Glomerular endothelial cell (primary cell): Measurements from ENCODE around the gene DIAPH1. TPM values are rescaled to one million over a fixed set of nuclear protein-coding genes. Genes with fewer than 3 reads are reported as not detected.

Experiments used
- DNase-seq: peaks from one replicate; pipeline ENCODE4 v3.0.0-alpha.2; 2011; ENCODE audit warnings: low read depth, low spot score; ENCODE audit errors: extremely low read depth
- total RNA-seq: library from RNA; depleted of rRNA; stranded (reverse); fragments of >200 nt; gene quantifications from 2 replicates; pipeline ENCODE4 v1.2.3, GENCODE V29; 2015

The DIAPH1 gene
- total RNA-seq, 1 donor from 2014 or later, result 94.1 TPM

DNA sequence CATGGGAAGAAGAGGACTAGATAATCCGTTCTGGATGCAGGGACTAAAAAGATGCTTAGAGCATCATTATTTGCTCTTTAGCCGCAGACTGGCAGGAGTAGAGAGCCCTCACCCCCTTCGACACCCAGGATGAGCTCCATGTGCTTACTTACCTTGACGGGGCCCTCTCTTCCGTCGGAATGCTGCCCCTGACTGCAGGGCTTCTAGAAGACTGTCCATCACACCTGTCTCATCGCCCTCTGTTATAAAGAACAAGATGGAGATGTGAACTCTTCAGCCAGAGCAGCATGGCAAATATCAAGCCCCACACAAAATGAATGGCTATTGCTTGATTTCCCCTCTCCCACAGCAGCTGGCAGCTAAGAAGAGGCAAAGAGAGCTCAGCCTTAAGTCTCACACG is 94.8 kb downstream of the DIAPH1 start:
- no peak for DNase-seq

DNA sequence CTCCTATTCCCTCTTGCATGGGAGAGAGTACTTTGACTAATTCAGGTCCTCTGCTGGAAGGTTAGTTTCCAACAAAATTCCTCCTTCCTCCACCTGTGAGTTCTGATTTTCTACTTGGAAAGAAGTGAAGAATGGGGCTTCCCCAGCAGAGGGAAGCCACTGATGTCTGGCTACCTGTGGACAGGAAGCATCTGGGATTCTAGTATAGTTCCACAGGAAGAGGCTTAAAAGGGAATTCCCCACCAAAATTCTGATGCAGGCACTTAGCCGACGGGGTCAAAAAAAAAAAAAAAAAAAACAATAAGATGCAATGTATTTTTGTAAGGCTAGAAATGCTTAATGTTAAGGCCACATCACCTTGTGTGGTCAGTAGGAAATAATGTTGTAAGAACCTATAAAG is 96.5 kb downstream of the DIAPH1 start:
- no peak for DNase-seq

DNA sequence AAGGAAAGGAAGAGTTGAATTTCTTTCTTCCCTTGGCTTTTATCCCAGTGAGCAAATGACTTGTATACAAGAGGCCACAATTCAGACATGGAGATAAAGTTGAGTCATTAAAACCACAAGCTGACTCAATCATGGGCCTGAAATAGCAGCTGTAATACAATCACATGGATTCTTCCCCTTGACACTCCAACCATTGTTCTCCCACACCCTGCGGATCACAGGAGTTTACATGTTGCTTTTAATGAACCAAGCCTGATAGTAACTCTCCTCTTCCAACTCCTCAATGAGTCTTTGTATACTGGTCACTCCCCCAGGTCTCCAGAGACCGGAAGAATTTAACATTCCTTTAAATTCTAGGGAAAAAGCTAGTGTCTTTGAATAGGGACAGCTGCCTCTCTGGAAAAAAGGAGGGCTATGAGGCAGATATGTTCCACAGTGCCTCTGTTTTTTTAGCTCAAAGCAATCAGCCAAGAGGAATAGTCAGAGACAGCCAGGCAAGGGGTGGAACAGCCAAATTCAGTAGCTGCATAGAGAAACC is 97.5 kb downstream of the DIAPH1 start:
- DNase-seq, result peak; percentile 87

DNA sequence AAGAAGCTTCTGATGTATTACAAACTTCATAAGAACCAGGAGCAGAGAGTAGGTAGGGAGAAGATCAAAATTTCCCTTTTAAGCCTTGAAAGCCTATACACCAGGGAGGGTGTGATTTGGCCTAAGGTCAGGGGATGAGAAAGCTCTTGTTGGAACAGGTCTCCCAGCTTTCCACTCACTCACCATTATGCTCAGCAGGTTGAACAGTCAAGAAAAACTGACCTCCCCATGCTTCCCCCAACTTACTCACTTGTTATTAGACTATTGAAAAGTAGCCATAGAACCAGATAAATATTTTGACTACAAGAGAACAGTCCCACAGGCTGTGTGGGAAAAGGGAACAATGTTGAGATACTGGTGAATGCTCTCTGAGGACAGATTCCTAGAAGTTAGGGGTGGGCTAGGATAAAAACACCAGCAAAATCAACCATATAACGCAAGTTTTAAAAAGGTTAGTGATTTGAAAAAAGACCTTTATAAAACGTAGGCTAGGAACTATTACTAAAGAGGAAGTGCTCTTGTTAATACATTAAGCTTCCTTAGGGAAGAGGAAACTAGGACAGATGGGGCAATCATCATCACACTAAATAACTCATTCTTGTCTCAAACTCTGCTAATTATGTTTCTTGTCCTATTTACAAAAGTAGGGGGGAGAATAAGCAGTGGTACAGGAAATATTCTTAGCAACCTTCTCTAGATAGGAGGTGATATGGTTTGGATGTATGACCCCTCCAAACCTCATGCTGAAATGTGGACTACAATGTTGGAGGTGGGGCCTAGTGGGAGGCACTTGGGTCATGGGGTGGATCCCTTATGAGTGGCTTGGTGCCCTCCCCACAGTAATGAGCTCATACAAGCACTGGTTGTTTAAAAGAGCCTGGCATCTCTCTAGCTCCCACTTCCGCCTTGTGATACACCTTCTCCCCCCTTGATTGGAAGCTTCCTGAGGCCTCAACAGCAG is 98.9 kb downstream of the DIAPH1 start:
- DNase-seq, result no peak

DNA sequence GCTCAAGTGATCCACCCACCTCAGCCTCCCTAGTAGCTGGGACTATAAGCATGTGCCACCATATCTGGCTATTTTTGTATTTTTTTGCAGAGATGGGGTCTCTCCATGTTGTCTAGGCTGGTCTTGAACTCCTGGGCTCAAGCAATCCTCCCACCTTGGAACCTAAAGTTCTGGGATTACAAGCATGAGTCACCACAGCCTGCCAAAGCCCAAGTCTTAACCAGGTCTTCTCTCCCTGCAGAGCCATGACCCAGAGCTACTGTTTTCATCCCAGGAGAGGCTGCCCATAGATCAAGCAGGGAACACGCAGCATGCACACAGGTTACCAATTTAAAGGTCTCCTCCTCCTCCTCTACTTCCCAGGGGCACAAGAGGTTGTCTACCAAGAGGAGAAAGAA is 100.2 kb downstream of the DIAPH1 start:
- DNase-seq, result no peak

DNA sequence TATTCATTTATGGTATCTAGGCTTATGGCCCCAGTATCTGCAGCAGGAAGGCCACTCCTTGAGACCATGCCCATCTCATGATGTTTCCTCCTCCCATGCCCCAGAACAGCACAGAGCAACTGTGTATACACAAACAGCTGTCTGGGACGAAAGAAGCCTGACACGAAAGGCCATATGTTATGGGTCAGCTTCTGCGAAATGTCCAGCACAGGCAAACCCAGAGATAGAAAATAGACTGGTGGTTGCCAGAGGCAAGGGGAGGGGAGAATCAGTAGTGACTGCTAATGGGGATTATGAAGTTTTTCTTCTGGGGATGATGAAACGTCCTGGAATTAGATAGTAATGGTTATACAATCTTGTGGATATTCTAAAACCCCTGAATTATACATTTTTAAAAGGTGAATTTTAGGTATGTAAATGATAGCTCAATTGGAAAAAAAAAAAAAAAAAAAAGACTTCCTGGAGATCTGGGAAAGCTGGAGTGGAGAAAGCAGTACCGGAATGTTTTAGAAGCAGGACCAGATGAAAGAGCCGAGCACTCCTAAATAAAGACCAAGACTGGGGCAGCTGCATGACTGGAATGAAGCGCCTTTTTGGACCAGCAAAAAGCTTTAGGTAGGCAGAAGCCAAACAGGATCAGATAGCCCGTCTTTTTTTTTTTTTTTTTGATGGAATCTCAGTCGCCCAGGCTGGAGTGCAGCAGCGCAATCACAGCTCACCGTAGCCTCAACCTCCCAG is 100.8 kb downstream of the DIAPH1 start:
- no peak for DNase-seq

DNA sequence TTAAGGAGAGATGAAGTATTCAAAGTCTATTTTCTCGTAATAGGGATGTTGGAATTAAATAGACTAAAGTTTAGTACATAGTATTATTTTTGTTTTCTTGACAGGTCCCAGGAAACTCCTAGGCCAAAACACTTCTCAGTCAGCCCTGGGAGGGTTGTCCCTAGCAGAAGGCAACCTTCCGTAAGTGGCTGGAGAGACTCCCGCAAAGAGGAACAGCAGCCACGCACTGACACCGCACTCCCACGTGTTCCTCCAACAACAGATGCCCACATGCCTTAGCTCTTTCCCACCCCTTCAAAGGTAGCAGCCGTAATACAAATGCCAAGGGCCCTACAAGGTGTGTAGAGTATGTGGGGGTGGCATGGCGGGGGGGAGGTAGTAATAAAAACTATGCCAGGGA is 101.5 kb downstream of the DIAPH1 start:
- DNase-seq, result no peak

DNA sequence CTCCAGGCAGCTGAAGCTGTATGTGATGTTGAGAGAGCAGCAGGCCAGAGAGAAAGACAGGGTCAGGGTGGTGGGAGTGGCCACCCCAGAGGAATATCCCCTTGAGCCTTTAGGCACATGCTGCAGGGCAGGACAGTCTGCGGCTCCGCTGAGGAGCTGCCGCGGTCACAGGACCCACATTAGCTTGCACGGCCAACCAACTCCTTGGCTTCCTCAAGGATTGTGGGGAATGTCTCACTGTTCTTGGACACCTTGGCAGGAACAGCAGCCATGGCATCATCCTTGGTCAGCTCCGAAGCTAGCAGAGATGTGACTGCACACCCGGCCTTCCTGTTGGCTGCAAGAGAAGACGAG is 102.2 kb downstream of the DIAPH1 start:
- no peak for DNase-seq

DNA sequence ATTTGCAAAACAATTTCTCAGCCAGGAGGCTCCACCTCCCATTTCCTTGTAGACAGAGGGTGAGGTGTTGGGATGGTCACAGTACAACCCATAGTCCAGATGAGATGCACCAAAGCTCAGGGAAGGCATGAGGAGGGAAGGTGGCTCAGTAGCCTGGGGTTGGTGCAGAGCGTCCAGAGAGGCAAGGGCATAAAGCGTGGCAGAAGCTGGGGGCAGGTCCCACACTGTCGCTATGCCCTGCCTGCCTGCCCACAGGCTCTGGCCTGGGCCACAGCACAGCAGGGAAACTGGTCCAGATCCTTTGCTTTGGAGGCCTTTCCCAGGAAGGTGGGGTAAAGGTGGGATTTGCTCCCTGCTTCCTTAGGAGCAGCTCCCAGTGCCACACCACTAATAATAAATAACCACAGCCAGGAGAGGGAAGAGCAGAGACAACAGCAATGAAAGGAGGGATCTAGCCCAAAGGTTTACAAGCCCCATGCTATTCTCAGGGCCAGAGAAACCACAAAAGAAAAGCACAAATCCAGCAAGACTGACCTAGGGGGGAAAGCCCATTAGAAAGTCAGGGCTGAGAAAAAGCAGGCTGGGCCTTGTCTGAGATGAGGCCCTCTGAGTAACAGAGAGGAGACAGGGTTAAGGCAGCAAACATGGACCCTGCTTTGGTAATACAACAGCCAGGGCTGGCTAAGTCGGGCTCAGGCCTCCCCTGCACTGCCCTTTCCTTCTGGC is 102.7 kb downstream of the DIAPH1 start:
- DNase-seq, result no peak

DNA sequence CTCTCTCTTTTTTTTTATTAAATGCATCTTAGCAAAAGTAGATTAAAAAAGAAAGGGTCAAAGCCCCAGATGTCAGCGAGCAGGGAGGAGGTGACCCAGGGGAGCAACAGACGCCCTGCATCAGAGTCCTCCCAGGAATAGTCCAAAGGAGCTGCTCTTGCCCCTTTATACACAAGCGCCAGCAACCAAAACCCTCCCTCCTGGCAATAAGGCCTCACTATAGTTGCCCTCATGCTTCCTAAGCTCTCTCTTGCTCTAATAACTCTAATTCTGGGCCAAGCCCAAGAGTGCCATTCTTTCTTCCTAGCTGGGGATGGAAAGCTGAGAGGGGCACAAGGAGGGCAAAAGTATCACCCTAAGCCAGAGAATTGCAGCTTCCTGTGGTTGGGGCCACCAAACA is 103.7 kb downstream of the DIAPH1 start:
- no peak for DNase-seq

DNA sequence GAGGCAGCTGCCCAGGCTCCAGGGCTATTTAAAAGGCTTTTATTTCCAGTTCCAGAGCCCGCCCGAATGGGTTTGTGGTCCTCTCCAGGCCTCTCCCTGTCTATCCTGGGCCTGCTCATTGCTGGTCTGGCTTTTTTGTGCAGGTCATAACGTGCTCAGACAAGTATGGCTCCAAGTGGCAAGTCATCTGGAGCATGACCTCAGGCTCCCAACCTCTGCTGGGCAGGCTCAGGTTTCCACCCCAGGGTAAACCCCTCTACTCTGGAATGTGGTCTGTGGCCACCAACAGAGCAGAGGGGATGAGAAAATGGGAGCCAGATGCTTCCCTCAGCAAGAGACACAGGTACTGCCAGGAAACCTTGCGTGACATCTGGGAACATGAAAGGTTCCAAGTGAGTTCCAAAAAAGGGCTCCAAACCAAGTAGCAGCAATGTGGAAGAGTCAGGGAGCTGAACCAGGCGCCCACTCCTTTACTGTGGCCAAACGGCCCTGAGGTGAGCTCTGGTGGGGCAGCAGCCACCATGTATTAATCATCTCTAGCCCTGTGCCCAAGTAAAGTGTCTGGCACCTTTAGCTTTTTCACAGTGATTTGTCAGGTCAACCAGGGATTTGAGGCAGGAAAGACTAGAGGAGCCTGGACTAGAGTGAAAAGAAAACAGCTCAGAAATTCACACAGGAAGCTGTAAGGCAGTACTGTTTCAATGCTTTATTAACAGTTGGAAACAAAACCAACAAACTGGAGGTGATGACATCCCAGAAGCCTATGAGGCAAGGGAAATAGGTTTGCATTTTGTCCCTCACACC is 104.3 kb downstream of the DIAPH1 start:
- DNase-seq, result no peak

DNA sequence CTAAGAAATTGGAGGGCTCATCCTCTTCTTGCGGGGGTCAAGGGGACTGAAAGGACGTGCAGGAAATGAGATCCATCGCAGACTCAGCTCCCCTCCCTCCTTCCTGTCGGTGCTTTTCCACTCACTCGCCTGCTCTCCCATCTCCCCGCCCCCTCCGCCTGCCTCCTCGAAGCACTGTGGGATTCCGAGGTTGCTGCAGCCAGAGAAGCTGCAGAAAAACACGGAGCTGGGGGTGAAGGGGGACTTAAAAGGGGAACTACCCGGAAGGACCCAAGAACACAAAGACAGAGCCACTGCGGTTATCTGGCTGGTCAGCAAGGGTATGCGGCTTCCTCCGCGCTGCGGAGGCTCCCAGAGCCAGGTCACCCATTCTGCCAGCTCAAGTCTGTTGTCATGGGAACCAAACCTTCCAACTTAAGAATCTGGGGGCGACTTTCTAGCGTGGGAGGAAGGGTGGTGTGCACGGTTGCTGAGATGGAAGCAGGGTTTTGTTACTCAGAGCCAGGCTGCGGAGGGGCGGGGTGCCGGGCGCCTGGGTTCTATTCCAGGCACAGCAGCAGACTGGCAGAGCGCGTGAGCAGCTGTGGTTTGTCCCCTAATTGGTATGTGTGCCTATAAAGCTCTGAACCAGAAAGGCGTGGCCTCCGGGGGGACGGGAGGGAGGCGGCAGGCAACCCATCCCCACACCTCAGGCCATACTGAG is 105.0 kb downstream of the DIAPH1 start:
- no peak for DNase-seq

DNA sequence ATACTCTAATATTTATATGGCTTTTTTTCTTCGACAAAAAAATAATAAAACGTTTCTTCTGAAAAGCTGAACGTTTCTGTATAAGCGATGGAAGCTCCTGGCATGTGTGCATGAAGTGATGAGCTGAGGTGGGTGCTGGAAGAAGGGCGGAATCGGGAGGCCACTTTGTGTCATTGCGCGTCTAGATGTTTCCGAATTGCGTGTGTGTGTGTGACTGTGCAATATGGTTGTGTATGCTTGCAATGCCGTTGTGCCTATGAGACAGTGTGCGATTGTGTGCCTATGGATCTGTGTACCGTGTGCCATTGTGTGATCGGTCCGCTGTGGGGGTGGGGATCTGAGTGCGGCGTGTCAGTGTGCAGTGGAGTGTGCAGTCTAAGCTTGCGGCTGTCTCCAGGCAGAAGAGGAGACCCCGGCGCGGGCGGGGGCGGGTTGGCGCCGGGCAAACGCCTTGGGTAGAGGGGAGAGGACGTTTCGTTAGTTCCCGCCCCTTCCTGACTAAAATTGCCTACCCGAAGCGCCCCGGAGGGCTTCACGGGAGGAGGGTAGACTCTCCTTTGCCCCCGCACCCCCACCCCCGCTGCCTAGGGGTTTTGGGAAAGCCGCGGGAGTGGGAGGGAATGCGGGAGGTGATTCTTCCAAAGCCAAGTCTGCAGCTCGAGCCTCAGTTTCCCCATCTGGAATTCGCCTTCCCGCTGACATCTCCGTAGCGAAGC is 105.7 kb downstream of the DIAPH1 start:
- no peak for DNase-seq

DNA sequence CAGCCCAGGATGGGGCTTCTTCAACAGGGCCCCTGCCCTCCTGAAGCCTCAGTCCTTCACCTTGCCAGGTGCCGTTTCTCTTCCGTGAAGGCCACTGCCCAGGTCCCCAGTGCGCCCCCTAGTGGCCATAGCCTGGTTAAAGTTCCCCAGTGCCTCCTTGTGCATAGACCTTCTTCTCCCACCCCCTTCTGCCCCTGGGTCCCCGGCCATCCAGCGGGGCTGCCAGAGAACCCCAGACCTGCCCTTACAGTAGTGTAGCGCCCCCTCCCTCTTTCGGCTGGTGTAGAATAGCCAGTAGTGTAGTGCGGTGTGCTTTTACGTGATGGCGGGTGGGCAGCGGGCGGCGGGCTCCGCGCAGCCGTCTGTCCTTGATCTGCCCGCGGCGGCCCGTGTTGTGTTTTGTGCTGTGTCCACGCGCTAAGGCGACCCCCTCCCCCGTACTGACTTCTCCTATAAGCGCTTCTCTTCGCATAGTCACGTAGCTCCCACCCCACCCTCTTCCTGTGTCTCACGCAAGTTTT is 106.3 kb downstream of the DIAPH1 start:
- DNase-seq, result no peak

DNA sequence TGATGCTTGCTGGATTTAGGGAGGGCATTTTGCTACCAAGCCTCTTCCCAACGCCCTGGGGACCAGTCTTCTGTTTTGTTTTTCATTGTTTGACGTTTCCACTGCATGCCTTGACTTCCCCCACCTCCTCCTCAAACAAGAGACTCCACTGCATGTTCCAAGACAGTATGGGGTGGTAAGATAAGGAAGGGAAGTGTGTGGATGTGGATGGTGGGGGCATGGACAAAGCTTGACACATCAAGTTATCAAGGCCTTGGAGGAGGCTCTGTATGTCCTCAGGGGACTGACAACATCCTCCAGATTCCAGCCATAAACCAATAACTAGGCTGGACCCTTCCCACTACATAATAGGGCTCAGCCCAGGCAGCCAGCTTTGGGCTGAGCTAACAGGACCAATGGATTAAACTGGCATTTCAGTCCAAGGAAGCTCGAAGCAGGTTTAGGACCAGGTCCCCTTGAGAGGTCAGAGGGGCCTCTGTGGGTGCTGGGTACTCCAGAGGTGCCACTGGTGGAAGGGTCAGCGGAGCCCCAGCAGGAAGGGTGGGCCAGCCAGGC is 107.0 kb downstream of the DIAPH1 start:
- no peak for DNase-seq

DNA sequence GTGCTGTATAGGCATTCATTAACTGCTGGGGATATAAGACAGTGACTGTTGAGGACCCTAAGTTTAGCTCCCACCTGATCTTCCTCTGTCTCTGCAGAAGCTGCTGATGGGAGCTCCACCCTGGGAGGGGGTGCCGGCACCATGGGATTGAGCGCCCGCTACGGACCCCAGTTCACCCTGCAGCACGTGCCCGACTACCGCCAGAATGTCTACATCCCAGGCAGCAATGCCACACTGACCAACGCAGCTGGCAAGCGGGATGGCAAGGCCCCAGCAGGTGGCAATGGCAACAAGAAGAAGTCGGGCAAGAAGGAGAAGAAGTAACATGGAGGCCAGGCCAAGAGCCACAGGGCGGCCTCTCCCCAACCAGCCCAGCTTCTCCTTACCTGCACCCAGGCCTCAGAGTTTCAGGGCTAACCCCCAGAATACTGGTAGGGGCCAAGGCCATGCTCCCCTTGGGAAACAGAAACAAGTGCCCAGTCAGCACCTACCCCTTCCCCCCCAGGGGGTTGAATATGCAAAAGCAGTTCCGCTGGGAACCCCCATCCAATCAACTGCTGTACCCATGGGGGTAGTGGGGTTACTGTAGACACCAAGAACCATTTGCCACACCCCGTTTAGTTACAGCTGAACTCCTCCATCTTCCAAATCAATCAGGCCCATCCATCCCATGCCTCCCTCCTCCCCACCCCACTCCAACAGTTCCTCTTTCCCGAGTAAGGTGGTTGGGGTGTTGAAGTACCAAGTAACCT is 107.8 kb downstream of the DIAPH1 start:
- DNase-seq, result no peak

DNA sequence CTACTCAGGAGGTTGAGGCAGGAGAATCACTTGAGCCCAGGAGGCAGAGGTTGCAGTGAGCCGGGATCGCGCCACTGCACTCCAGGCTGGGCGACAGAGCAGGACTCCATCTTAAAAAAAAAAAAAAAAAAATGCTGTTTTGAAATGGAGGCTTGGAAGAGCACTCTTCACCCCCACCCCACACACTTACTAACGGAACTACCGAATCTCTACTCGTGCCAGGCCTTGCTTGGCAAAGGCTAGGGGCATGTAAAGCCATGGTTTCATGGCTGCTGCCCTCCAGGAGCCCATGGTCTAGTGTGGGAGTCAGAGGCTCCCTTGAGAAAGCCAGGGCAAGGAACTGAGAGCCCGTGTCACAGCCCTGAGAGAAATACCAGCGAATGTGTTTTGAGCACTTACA is 108.6 kb downstream of the DIAPH1 start:
- no peak for DNase-seq
